PC-3 (cell line): Measurements from ENCODE around the gene GDPD3. TPM values are rescaled to one million over a fixed set of nuclear protein-coding genes. Genes with fewer than 3 reads are reported as not detected.

ENCODE experiments used
- ATAC-seq: fragments of 200-7000 bp; cut with Tn5 transposase; 2 replicates; pipeline ENCODE4 v1.9.1; 2020; ENCODE audit warnings: mild to moderate bottlenecking, moderate library complexity
- BruUV-seq: library from RNA; stranded (reverse); fragments of 400-500 nt; replicated peaks from 2 replicates; lab custom pipeline; 2021; lab: Mats Ljungman, UMichigan
- CTCF ChIA-PET: fragments of 300-600 bp; sonication (Branson Sonifier 250); formaldehyde crosslinking; loops from one replicate; lab custom pipeline; 2022; ENCODE audit warnings: antibody characterized with exemption; lab: Charles Lee
- POLR2A ChIA-PET: fragments of 300-600 bp; sonication (Branson Sonifier 250); formaldehyde crosslinking; loops from one replicate; lab custom pipeline; 2022; ENCODE audit warnings: antibody characterized with exemption; ENCODE audit not compliant: unreplicated experiment; lab: Charles Lee
- DNase-seq: peaks from one replicate; pipeline ENCODE4 v3.0.0-alpha.2; 2015
- H2AFZ ChIP-seq: fragments of 300-600 bp; sonication (generic); 2 replicates; pipeline ENCODE4 v1.6.0; 2016; ENCODE audit warnings: antibody characterized with exemption, low read length
- H3F3A ChIP-seq: fragments of 300-600 bp; sonication (generic); one replicate; pipeline ENCODE4 v1.6.0; 2017; ENCODE audit warnings: antibody characterized with exemption, low read length, control low read depth, mild to moderate bottlenecking; ENCODE audit not compliant: unreplicated experiment
- H3K27ac ChIP-seq: fragments of 300-600 bp; sonication (generic); 2 replicates; pipeline ENCODE4 v1.5.1; 2016; ENCODE audit warnings: mild to moderate bottlenecking, low read length
- H3K27me3 ChIP-seq: fragments of 300-600 bp; sonication (generic); 2 replicates; pipeline ENCODE4 v1.6.1; 2016; ENCODE audit warnings: low read length, mixed read lengths
- H3K36me3 ChIP-seq: fragments of 300-600 bp; sonication (generic); 2 replicates; pipeline ENCODE4 v1.6.1; 2016; ENCODE audit warnings: low read depth, mixed run types, low read length, mixed read lengths
- H3K4me1 ChIP-seq: fragments of 300-600 bp; sonication (generic); 2 replicates; pipeline ENCODE4 v1.5.1; 2016; ENCODE audit warnings: low read length; ENCODE audit not compliant: insufficient read depth
- H3K4me2 ChIP-seq: fragments of 300-600 bp; sonication (generic); 2 replicates; pipeline ENCODE4 v1.6.0; 2016; ENCODE audit warnings: low read length
- H3K4me3 ChIP-seq: fragments of 300-600 bp; sonication (generic); 2 replicates; pipeline ENCODE4 v1.5.1; 2016; ENCODE audit warnings: mild to moderate bottlenecking, low read length, mixed read lengths
- H3K79me2 ChIP-seq: fragments of 300-600 bp; sonication (generic); 2 replicates; pipeline ENCODE4 v1.6.1; 2017; ENCODE audit warnings: low read length, mixed read lengths
- H3K9ac ChIP-seq: fragments of 300-600 bp; sonication (generic); 2 replicates; pipeline ENCODE4 v1.6.0; 2016; ENCODE audit warnings: mild to moderate bottlenecking, low read length
- H3K9me2 ChIP-seq: fragments of 300-600 bp; sonication (generic); replicated peaks from 2 replicates; pipeline ENCODE4 v1.6.1; 2016; ENCODE audit warnings: mixed run types, low read length, mixed read lengths
- H3K9me3 ChIP-seq: fragments of 300-600 bp; sonication (generic); 2 replicates; pipeline ENCODE4 v1.6.1; 2016; ENCODE audit warnings: low read length, mixed read lengths
- H4K20me1 ChIP-seq: fragments of 300-600 bp; sonication (generic); 2 replicates; pipeline ENCODE4 v1.6.1; 2016; ENCODE audit warnings: low read length, mixed read lengths
- EZH2 ChIP-seq: fragments of 300-600 bp; sonication (generic); IDR thresholded peaks from one replicate; pipeline ENCODE4 v1.6.1; 2017; ENCODE audit warnings: antibody characterized with exemption, mild to moderate bottlenecking, low read length; ENCODE audit not compliant: unreplicated experiment
- EZH2phosphoT487 ChIP-seq: fragments of 300-600 bp; sonication (generic); IDR thresholded peaks from 2 replicates; pipeline ENCODE4 v1.6.1; 2018; ENCODE audit warnings: mild to moderate bottlenecking, antibody characterized with exemption, low read length, borderline replicate concordance
- intact Hi-C: fragments of 100-400 bp; cut with micrococcal nuclease; formaldehyde crosslinking; loops from 2 replicates; pipeline ENCODE4 v1.9.0; 2023
- total RNA-seq: library from RNA; depleted of rRNA; stranded (reverse); fragments of >200 nt; gene quantifications from 2 replicates; pipeline ENCODE4 v1.2.3, GENCODE V29; 2014
- TF ChIP-seq, protein P1 (sequence below): fragments of 300-600 bp; sonication (generic); conservative IDR thresholded peaks from 2 replicates; pipeline ENCODE4 v1.5.1; 2017; ENCODE audit warnings: antibody characterized with exemption, low read depth, mild to moderate bottlenecking, low read length

Gene GDPD3
- total RNA-seq, 1 experiment from 2014 or later: 3.4 TPM

DNA sequence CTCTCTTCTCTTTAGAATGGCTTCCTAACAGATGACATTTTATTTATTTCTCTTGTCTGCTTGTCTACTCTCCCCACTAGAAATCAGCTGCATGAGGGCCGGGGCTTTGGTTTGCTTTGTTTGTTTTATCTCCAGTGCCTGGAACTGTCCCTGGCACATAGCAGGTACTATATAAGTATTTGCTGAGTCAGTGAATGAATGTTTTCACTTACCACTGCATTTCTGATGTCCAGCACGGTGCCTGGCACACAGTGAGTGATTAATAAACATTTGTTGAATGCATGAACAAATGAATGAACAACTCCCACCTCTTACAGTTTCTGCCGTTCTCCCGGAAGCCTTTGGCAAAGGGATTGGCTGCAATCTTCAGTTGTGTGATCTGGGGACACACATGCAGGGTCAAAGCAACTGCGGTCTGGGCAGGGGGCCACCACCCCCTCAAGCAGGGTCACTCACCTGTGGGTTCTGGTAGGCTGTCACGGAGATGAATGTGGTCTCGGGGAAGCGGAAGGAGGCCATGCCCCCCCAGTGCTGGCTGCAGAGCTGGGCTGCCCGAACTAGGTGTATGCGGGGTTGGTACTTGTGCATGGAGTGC is 25.0 kb downstream of the GDPD3 start:
- Histone ChIP-seq H3K9me3 (no peaks in the 10 kb centered on the region), H3K9ac (no peak overlapping the region), H3K9me2 (no peaks in the 10 kb centered on the region), H3K4me2 (no peak overlapping the region), H3K27me3 (no peaks in the 10 kb centered on the region), H2AFZ (no peak overlapping the region), H4K20me1 (no peaks in the 10 kb centered on the region), H3K4me1 (peaks cover 31% of the 10 kb centered on the region), H3K79me2 (no peaks in the 10 kb centered on the region), H3K4me3 (no peak overlapping the region), H3F3A (peaks cover 8% of the 10 kb centered on the region), H3K36me3 (no peaks in the 10 kb centered on the region; the same call in 1 of the 2 replicates), H3K27ac (no peak overlapping the region)
- POLR2A ChIA-PET: no interaction called here
- no peak for DNase-seq
- no TSS peak for BruUV-seq
- CTCF ChIA-PET: no interaction called here
- intact Hi-C loops: no loop called here
- ATAC-seq: no peak
- no peak for TF ChIP-seq EZH2
- TF ChIP-seq, protein P1, sequence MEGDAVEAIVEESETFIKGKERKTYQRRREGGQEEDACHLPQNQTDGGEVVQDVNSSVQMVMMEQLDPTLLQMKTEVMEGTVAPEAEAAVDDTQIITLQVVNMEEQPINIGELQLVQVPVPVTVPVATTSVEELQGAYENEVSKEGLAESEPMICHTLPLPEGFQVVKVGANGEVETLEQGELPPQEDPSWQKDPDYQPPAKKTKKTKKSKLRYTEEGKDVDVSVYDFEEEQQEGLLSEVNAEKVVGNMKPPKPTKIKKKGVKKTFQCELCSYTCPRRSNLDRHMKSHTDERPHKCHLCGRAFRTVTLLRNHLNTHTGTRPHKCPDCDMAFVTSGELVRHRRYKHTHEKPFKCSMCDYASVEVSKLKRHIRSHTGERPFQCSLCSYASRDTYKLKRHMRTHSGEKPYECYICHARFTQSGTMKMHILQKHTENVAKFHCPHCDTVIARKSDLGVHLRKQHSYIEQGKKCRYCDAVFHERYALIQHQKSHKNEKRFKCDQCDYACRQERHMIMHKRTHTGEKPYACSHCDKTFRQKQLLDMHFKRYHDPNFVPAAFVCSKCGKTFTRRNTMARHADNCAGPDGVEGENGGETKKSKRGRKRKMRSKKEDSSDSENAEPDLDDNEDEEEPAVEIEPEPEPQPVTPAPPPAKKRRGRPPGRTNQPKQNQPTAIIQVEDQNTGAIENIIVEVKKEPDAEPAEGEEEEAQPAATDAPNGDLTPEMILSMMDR: no peak
- no peak for TF ChIP-seq EZH2phosphoT487

DNA sequence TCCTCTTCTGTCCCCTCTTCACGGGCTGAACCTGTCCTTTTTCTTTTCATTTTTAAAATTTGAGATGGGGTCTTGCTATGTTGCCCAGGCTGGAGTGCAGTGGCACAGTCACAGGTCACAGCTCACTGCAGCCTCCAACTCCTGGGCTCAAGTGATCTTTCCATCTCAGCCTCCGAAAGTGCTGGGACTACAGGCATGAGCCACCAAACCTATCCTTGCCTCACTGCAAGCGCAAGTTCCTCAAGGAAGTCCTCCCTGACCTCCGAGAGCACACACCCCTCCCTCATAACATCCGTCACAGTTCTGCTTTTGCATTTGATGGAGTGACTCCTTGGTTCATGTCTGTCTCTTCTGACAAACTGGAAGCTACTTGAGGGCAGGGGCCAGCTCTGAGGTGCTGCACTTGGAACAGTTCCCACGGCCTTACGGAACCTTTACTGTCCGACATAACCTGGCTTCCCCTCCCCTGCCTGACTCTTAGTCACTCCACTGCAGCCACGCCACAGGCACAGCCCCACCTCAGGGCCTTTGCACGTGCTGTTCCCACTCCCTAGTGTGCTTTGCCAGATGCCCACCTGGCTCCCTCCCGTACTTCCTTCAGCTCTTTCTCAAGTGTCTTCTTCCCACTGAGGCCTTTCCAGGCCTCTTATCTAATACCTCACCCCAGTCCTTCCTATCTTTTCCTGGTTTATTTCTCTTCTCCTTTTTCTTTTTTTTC is 26.0 kb downstream of the GDPD3 start:
- TF ChIP-seq, protein P1: no peak
- no peak for TF ChIP-seq EZH2
- TF ChIP-seq EZH2phosphoT487: no peak
- Histone ChIP-seq H3K27me3 (no peaks in the 10 kb centered on the region), H3K79me2 (no peaks in the 10 kb centered on the region), H3K9me3 (no peaks in the 10 kb centered on the region), H3K4me2 (no peak overlapping the region), H3K4me1 (peaks cover 27% of the 10 kb centered on the region), H4K20me1 (no peaks in the 10 kb centered on the region), H2AFZ (no peak overlapping the region), H3K4me3 (no peak overlapping the region), H3K36me3 (no peaks in the 10 kb centered on the region; the same call in 1 of the 2 replicates), H3F3A (peaks cover 8% of the 10 kb centered on the region), H3K9ac (no peak overlapping the region), H3K27ac (no peak overlapping the region), H3K9me2 (no peaks in the 10 kb centered on the region)
- DNase-seq (no peak), ATAC-seq (no peak)
- intact Hi-C loops: no loop called here
- BruUV-seq: no TSS peak
- POLR2A ChIA-PET: interaction anchor here (0.6 kb wide), 1 partner anchor 571 kb away, joined by 5 read pairs; no protein-coding TSS in a partner anchor
- CTCF ChIA-PET: no interaction called here
